HepG2 (cell line): ENCODE data around the gene CASZ1. TPM values are rescaled to one million over a fixed set of nuclear protein-coding genes. Genes with fewer than 3 reads are reported as not detected.

Experiments used
- CSRNP1 ChIP-seq: sonication (generic); formaldehyde crosslinking; IDR thresholded peaks from 2 replicates; pipeline ENCODE4 v1.8.1; 2023; ENCODE audit warnings: mild to moderate bottlenecking, missing genetic modification reagents
- DRAP1 ChIP-seq: IDR thresholded peaks from 2 replicates; pipeline ENCODE4 v1.6.1; 2016; ENCODE audit warnings: missing genetic modification reagents, missing compliant biosample characterization
- FOXK2 ChIP-seq: fragments of 450-650 bp; IDR thresholded peaks from 2 replicates; pipeline ENCODE4 v1.6.1; 2016
- MLLT10 ChIP-seq: sonication (generic); formaldehyde crosslinking; IDR thresholded peaks from 2 replicates; pipeline ENCODE4 v1.4.0; 2020; ENCODE audit warnings: missing genetic modification reagents
- NBN ChIP-seq: fragments of 450-650 bp; conservative IDR thresholded peaks from 2 replicates; pipeline ENCODE4 v1.6.1; 2017
- THAP7 ChIP-seq: sonication (generic); formaldehyde crosslinking; IDR thresholded peaks from 2 replicates; pipeline ENCODE4 v1.8.1; 2023; ENCODE audit warnings: mild to moderate bottlenecking, missing genetic modification reagents
- ZNF142 ChIP-seq: sonication (generic); formaldehyde crosslinking; IDR thresholded peaks from 2 replicates; pipeline ENCODE4 v1.4.0; 2020; ENCODE audit warnings: missing genetic modification reagents
- ZNF18 ChIP-seq: sonication (generic); formaldehyde crosslinking; IDR thresholded peaks from 2 replicates; pipeline ENCODE4 v1.8.0; 2022; ENCODE audit warnings: mild to moderate bottlenecking, missing genetic modification reagents; ENCODE audit not compliant: insufficient replicate concordance
- ZNF441 ChIP-seq: sonication (generic); formaldehyde crosslinking; IDR thresholded peaks from 2 replicates; pipeline ENCODE4 v1.7.0; 2021; ENCODE audit warnings: missing genetic modification reagents, borderline replicate concordance
- ZNF704 ChIP-seq: sonication (generic); formaldehyde crosslinking; IDR thresholded peaks from 2 replicates; pipeline ENCODE4 v1.8.1; 2023; ENCODE audit warnings: mild to moderate bottlenecking, inconsistent platforms, moderate library complexity, missing genetic modification reagents, borderline replicate concordance
- polyA plus RNA-seq, 8 experiments: library from polyadenylated mRNA; depleted of rRNA in 3 of 8; stranded (reverse) in 7 of 8; unstranded in 1 of 8; fragments of >200 nt; fragmentation: Illumina TruSeq in 4 of 8; extraction: Trizol in 4 of 8; gene quantifications; 2 replicates each; pipeline versions ENCODE4 v1.2.1 to v1.2.3, GENCODE V29; 2011 to 2016; ENCODE audit warnings: low read depth in 4 of 8, missing spikeins in 1 of 8, mixed read lengths in 1 of 8; ENCODE audit not compliant: insufficient read depth in 1 of 8
- total RNA-seq, 5 experiments: library from RNA; depleted of rRNA; stranded (reverse); fragments of >200 nt; fragmentation: Illumina TruSeq; extraction: Trizol; gene quantifications; 2 replicates each; pipeline ENCODE4 v1.2.3, GENCODE V29; 2016; ENCODE audit warnings: low read depth in 1 of 5

Gene CASZ1
- total and polyA plus RNA-seq, 2 of the 13 experiments (the other 11 are each of a cell fraction or from before 2014, with no cell fraction given), result 1.9 to 3.7 TPM

GRCh38 chr1:10777749-10778574 lies 18.5 kb downstream of the CASZ1 start (continued):
- no peak for TF ChIP-seq ZNF142 (CRISPR knock-in tag)
- no peak for TF ChIP-seq CSRNP1 (CRISPR knock-in tag)
- TF ChIP-seq FOXK2, result peak; percentile 16; the same call in 1 of the 2 replicates
- TF ChIP-seq ZNF18 (CRISPR knock-in tag), result no peak
- no peak for TF ChIP-seq THAP7 (CRISPR knock-in tag)
- 0 out of 2 replicates have a peak, but pooled peaks have one; percentile 37 for TF ChIP-seq NBN
- TF ChIP-seq ZNF704 (CRISPR knock-in tag), result no peak
- no peak for TF ChIP-seq MLLT10 (CRISPR knock-in tag)
- no peak for TF ChIP-seq ZNF441 (CRISPR knock-in tag)
- TF ChIP-seq DRAP1 (CRISPR knock-in tag), result no peak
